DND-41 (cell line): ENCODE data around the gene FBLN5.
"Not testable (repeated sequence)": the region's sequence is repeated elsewhere in the genome, so short reads cannot be mapped to it uniquely, and the experiment has no call there.

Experiments used
- CTCF ChIP-seq: IDR thresholded peaks from 2 replicates; pipeline ENCODE4 v1.5.1; 2012; ENCODE audit warnings: borderline replicate concordance, low read length, moderate library complexity, mild to moderate bottlenecking; ENCODE audit not compliant: poor library complexity, severe bottlenecking; ENCODE audit errors: extremely low read depth
- EZH2 ChIP-seq: IDR thresholded peaks from 3 replicates; pipeline ENCODE4 v1.6.1; 2012; ENCODE audit warnings: borderline replicate concordance, low read depth, mild to moderate bottlenecking, moderate library complexity, low read length, inconsistent platforms; ENCODE audit not compliant: severe bottlenecking

- not testable (repeated sequence) for TF ChIP-seq CTCF, EZH2
Observed at GRCh38 chr14:91845056-91845455, 102.4 kb downstream of the FBLN5 start.
